ENCODE results near the gene PLPPR1.
"Not testable (repeated sequence)": the region's sequence is repeated elsewhere in the genome, so short reads cannot be mapped to it uniquely, and the experiment has no call there.

Gene PLPPR1

DNA sequence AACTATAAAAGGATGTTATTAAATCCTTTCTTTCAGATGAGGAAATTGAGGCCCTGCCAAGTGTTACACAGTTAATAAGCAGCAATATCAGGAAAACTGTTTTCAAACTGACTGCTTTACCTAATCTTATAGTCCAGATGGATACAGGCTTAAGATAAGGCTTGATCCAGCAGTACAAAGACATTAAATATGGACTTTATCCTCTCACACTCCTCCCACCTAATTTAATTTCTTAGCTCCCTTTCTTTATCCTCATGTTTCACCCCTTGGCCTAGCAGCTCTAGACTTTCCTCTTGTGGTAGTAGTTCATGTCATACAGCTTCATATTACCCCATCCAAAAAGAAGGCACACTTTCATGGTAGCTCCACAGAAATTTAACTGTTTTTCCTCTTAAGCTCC, 191.8 kb downstream of the PLPPR1 start:
- ATAC-seq = no peak

- no peak for ATAC-seq
Observed at GRCh38 chr9:101225271-101225670, 196.7 kb downstream of the PLPPR1 start.

DNA sequence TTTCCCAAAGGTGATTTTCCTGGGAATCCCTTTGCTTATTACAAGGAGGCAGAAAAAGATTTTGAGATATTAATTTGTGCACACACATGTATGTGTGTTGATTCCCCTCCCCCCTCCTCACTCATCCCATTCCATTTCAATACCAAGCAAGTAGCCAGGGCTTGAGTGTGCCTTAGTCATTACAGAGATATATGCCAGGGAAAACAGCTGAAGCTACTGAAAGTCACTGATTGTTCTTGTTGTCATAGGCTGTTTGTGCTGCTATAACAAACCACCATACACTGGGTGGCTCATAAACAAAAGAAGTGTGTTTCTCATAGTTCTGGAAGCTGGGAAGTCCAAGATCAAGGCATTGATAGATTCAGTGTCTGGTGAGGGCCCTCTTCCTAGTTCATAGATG, 197.6 kb downstream of the PLPPR1 start:
- no peak for ATAC-seq

- no peak for ATAC-seq
Observed at GRCh38 chr9:101226803-101227202, 198.3 kb downstream of the PLPPR1 start.

DNA sequence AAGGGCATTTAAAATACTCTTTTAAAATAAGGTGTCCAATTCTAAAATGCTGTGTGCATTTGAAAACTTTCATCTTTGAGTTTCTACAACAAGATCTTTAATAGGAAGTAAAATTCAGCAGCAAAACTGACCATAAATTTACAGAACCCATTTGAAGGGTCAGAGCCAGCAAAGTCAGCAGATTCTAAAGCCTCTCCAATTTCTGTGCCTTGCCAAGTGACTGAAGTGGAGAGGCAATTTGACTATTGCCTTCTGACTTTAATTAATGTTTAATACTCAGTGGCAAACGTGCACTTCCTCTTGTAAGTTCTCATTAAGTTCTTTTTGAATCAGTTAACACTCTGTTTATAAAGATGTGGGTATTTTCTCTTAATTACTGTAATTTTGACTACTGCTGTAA, 201.1 kb downstream of the PLPPR1 start:
- ATAC-seq = no peak

DNA sequence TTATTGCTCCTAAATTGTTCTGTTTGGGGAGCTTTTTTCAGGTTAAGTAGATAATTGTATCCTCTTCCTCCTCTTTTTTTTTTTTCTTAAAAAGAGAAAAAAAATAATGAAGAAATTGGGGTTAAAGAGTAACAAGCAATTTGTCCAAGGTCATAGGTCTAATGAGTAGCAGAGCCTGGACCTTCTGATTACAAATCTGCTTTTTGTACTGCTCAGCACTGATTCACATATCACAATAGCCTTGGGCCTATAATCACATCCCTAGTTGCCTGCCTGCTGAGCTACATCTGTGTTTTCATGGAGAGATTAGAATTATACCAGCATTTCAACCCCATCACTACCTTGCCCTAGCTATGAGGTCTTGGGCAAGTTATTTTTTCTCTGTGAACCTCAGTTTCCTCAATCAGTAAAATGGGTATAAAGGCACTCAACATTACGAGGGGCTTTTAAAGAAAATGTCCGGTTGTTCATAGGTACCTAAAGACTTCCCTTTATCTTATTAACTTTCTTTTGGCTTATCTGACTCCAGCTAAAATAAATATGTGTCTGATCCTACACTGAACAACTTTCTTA, 204.0 kb downstream of the PLPPR1 start:
- no peak for ATAC-seq

GRCh38 chr9:101235105-101235866, 206.8 kb downstream of the PLPPR1 start:
- no peak for ATAC-seq

DNA sequence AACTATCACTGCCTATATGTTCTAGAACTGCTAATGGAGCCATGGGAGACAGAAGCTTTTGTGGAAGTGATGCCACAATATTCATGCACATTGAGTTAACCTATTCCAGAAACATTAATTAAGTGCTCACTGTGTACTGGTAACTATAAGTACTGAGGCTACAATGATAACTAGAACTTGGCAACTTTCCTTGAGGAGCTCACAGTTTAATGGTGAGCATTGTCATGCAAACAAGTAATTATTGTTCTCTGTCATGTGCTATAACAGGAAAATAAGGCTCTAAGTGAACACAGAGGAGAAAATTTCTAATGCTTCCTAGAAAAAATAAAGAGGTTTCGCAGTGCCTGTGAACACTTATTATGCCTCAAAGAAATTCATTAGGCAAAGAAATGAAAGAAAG, 214.1 kb downstream of the PLPPR1 start:
- no peak for ATAC-seq

GRCh38 chr9:101246691-101247090, 218.2 kb downstream of the PLPPR1 start:
- no peak for ATAC-seq

DNA sequence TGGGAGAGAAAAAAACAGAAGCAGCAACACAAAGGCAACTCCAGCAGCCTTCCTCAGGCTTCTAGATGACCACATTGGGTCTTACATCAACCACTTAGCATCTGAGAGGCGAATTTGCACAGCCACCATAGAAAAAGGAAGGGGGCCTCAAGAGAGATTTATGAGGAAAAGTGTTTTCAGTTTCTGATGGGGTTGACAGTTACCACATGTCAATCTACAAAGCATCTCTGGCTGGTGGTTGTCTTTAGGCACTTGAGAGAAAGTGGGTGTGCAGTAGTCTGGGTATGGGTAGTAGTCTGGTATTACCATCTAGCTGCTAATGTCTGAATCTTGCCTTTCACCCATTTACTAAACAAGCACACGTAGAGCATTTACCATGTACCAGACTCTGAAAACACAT, 218.8 kb downstream of the PLPPR1 start:
- ATAC-seq = no peak

DNA sequence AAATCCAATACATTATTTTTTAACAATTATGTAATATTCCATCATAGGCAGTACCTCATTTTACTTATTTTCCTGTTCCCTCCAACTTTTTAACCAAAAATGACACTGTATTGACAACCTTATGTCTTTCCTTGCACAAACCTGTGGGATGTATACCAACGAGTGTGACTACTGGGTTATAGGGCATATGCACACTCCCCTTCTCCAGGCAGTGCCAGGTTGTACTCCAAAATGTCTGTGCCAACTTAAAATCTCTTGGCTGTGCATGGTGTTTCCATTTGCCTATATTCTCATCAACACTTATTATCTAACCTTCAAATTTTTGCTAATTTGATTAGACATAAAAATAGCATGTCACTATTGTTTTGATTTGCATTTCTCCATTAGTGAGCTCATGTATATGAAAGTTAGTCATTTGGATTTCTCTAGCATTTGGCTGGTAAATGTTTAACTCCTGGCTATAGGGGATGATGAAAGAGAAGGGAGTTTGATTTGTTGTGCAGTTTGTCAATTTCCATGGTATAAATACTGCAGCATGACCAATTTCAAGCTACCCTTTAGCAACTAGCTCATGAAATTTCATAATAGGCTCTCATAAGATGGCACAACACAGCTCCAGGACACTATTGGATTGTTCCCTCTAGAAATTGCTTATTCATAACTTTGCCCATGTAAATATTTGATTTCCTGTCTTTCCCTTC, 226.4 kb downstream of the PLPPR1 start:
- no peak for ATAC-seq

- ATAC-seq = no peak
Observed at GRCh38 chr9:101264727-101265126, 236.2 kb downstream of the PLPPR1 start.

DNA sequence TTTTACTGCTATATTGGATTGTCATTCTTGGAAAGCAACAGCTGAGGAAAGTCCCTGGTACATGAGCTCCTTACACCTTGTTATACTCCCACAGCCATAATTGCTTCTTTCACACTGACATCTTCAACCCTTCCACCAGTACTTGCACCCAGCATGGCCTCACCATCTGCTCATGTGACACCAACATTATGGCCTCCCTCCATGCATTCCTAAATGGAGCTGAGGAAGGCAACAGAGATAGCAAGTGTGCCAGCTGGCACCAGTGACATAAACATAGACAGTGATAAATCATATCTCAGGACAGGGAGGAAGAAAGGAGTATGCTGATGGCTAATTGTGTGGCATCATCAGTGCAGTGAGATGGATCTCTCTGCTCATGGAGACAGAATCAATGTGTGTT, 236.7 kb downstream of the PLPPR1 start:
- ATAC-seq = no peak

DNA sequence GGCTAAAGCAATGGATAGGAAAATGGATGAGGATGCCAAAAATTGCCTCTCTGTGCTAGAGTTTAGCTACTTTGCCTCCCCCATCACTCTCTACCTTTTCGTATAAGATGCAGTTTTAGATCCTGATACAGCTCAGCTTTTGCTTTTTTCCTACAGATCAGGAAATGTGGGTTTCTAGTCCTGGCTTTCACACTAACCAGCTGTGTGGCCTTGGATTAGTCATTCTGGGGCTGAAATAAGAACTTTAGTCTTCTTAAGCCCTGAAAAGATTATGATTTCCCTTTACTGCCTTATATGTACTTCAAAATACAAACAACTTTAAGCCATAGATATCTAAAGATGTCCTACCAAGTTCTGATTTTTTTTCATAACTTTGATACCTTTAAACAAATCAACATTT, 239.9 kb downstream of the PLPPR1 start:
- no peak for ATAC-seq

GRCh38 chr9:101269591-101270283, 241.2 kb downstream of the PLPPR1 start:
- ATAC-seq = no peak

GRCh38 chr9:101270302-101270701, 241.8 kb downstream of the PLPPR1 start:
- no peak for ATAC-seq

DNA sequence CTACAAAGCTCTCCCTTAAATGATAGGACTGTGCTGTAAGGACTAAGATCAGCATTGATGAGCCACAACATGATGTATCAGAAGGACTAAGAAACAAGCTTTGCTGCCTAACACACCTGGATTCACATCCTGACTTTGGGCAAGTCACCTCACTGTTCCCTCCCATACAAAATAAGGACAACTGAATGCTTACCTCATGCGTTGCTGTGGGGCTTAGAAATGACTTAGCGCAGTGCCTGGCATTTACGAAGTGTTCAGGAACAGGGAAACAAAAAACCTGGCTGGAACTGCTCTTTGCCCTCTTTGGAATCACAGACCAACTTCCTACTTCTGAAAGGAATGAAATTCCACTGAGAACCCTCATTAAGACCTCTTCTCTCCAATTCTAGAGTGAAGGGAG, 242.6 kb downstream of the PLPPR1 start:
- no peak for ATAC-seq

GRCh38 chr9:101274971-101275768, 246.6 kb downstream of the PLPPR1 start:
- ATAC-seq = no peak

DNA sequence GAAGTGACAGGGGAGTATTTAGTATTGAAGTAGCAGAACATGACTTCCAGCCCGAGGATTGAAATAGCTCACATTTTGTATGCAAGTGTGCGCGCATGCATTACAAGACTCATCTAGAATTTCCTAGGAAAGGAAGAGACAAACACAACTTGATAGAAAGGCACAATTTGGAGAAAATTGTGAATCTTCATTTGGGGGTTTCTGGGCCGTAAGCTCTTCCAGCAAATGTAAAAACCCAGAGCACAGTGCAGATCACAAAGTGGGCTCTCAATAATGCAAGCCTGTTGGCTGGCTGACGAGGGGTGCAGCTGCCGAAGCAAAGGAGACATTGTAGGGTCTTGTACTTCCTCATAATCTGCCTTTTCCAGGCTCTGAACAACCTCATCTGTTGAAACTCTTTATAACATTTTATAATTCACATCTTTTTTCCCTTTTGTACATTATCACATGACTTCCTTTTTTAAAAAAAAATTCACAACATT, 247.3 kb downstream of the PLPPR1 start:
- ATAC-seq = no peak

DNA sequence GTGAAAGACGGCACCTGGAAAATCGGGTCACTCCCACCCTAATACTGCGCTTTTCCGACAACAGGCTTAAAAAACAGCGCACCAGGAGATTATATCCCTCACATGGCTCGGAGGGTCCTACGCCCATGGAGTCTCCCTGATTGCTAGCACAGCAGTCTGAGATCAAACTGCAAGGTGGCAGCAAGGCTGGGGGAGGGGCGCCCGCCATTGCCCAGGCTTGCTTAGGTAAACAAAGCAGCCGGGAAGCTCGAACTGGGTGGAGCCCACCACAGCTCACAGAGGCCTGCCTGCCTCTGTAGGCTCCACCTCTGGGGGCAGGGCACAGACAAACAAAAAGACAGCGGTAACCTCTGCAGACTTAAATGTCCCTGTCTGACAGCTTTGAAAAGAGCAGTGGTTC, 262.5 kb downstream of the PLPPR1 start:
- not testable (repeated sequence) for ATAC-seq

- no peak for ATAC-seq
Observed at GRCh38 chr9:101299901-101300300, 271.4 kb downstream of the PLPPR1 start.

DNA sequence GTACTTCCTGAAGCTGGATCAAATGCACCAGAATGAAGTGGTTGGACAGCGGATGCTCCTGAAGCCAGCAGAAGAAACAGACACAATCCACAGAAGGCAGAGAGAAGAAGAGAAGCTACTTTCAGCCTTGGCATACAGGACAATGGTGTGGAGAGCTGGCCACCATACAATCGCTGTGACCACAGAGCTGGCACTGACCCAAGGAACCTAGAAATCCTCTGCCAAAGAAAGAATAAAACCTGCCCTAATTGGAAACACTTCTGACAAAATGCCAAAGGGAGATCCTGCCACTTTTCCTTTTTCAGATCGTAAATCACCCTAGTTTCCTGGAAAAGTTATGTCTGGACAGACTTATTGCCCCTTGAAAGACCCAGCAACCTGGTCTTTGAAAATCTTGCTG, 278.5 kb downstream of the PLPPR1 start:
- no peak for ATAC-seq

Measured in activated CD4-positive, CD25-positive, alpha-beta regulatory T cell treated with anti-CD3 and anti-CD28 coated beads, Interleukin-2, amount 50 U/mL, for 24 hours (primary cell).